ENCODE measurements around the gene RRM2. TPM values are rescaled to one million over a fixed set of nuclear protein-coding genes. Genes with fewer than 3 reads are reported as not detected.
A peak's percentile ranks its signal among the peaks of the same experiment; 100 is the strongest.

RRM2 gene
- total and polyA plus RNA-seq, 9 donors, result 0.24 to 4.6 (median 1.3) TPM; not detected in 2

DNA sequence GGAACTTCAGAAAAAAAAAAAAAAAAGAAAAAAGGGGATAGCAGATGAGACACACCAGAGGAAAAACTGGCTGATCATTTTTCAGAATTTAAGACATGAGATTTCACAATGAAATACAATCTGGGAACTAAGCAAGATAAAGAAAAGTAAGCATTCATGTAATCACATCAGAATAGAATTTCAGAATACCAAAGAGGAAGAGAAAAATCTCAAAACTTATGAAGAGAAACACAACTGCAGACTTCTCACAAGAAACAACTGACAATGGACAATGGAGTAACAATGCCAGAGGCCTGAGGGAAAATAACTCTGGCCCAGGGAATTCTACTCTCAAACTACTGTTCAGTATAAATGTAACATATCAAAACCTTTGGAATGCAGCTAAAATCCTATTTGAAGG lies 13.2 kb upstream of the RRM2 start:
- DNase-seq, result no peak
- H3K9me3 ChIP-seq, result no peaks in the 10 kb centered on the region
- H3K27ac ChIP-seq, result no peak overlapping the region
- intact Hi-C loops (cut with DNase I), result no loop called here
- no peaks in the 10 kb centered on the region for H3K36me3 ChIP-seq
- H3K4me3 ChIP-seq, result no peak overlapping the region
- no peaks in the 10 kb centered on the region for H3K27me3 ChIP-seq
- TF ChIP-seq EP300 (IDR thresholded peaks at IDR 0.05) (no peak), POLR2A (IDR thresholded peaks at IDR 0.05) (no peak)
- TF ChIP-seq, protein P1, sequence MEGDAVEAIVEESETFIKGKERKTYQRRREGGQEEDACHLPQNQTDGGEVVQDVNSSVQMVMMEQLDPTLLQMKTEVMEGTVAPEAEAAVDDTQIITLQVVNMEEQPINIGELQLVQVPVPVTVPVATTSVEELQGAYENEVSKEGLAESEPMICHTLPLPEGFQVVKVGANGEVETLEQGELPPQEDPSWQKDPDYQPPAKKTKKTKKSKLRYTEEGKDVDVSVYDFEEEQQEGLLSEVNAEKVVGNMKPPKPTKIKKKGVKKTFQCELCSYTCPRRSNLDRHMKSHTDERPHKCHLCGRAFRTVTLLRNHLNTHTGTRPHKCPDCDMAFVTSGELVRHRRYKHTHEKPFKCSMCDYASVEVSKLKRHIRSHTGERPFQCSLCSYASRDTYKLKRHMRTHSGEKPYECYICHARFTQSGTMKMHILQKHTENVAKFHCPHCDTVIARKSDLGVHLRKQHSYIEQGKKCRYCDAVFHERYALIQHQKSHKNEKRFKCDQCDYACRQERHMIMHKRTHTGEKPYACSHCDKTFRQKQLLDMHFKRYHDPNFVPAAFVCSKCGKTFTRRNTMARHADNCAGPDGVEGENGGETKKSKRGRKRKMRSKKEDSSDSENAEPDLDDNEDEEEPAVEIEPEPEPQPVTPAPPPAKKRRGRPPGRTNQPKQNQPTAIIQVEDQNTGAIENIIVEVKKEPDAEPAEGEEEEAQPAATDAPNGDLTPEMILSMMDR (IDR thresholded peaks at IDR 0.05), result no peak
- H3K4me1 ChIP-seq (ENCODE audit: insufficient read depth), result no peaks in the 10 kb centered on the region

DNA sequence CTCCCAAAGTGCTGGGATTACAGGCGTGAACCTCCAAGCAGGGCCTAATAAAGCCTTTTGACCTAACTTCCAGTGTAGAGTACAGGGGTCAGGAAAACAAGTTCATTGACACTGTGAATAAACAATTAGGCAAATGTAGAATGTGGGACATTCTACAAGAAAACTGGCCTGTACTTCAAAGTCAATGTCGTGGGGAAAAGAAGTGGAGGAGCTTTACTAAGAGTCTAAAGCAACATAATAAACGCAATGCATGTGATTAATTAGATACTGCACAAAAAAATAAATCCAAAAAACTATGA lies 3.6 kb upstream of the RRM2 start:
- Histone ChIP-seq H3K36me3 (no peaks in the 10 kb centered on the region), H3K9me3 (no peaks in the 10 kb centered on the region), H3K27me3 (no peaks in the 10 kb centered on the region), H3K4me1 (ENCODE audit: insufficient read depth) (peaks cover 3% of the 10 kb centered on the region), H3K27ac (no peak overlapping the region), H3K4me3 (no peak overlapping the region)
- no peak for TF ChIP-seq POLR2A (IDR thresholded peaks at IDR 0.05)
- TF ChIP-seq, protein P1 (IDR thresholded peaks at IDR 0.05), result no peak
- TF ChIP-seq EP300 (IDR thresholded peaks at IDR 0.05), result no peak
- no peak for DNase-seq
- intact Hi-C loops (cut with DNase I), result no loop called here
- WGBS, 3 donors, result 87 to 90% (median 89%) methylated on average over 3 of the region's 3 CpGs

DNA sequence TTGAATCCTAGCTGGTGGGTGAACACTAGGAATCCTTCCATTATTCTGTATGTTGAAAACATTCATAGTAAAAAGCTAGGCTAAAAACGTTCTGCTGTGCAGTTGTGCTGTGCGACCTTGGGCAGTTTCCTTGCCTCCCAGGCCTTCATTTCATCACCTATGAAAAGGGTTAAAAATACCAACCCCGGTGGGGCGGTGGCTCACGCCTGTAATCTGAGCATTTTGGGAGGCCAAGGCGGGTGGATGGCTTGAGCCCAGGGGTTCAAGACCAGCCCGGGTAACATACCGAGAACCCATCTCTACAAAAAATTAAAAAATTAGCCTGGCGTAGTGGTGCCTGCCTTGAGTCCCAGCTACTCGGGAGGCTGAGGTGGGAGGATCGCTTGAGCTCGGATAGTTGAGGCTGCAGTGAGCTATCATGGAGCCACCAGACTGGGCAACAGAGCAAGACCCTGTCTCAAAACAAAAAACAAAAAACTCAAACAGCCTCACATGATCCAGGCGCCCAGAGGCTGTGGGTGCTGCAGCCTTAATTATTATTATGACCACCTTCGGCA lies 2.9 kb upstream of the RRM2 start:
- no peak overlapping the region for H3K27ac ChIP-seq
- peaks cover 3% of the 10 kb centered on the region for H3K4me1 ChIP-seq (ENCODE audit: insufficient read depth)
- intact Hi-C loops (cut with DNase I), result loop anchor here (5.0 to 10.0 kb wide), 6 partner anchors 183 to 318 kb away; partner anchors contain the start of gene HPCAL1 (in 3 of the 4)
- H3K27me3 ChIP-seq, result no peaks in the 10 kb centered on the region
- no peaks in the 10 kb centered on the region for H3K36me3 ChIP-seq
- peak overlapping the region; percentile 42 for H3K4me3 ChIP-seq
- H3K9me3 ChIP-seq, result no peaks in the 10 kb centered on the region
- DNase-seq, result no peak
- 54 to 66% (median 62%) methylated on average over 14 of the region's 14 CpGs for WGBS, 3 donors
- TF ChIP-seq, protein P1 (IDR thresholded peaks at IDR 0.05), result no peak
- TF ChIP-seq POLR2A (IDR thresholded peaks at IDR 0.05) (no peak), EP300 (IDR thresholded peaks at IDR 0.05) (no peak)

DNA sequence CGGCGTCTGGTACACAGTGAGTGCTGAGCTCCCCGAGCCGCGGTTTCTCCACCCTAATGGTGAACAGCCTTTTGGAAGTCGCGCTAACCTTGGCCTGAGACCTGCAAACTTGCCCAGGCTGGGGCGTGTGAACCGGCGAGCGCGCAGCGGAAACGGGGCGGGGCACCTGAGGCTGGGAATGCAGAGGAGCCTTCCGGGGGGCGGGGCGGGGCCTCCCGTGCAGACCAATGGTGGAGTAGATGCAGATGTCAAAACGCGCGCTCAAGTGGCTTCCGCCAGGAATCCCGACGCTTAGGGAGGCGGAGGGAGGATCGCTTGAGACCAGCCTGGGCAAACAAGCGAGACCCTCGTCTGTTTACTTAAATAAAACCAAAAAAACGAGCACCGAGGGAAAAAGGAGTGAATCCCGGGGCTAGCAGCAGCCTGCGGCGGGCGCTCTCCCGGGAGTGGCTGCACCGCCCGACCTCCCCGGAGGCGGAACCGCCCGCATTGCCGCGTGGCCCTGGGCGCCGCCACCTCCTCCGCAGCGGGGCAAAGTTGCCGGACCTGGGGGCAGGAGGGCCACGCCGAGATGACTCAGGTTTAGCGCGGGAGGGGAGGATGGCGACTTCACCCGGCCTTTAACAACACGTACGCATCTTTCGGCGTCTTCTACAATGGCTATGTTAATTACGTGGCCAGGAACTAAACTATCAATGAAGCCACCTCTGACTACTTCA lies 2.2 kb upstream of the RRM2 start:
- intact Hi-C loops (cut with DNase I), result loop anchor here (5.0 to 10.0 kb wide), 6 partner anchors 182 to 317 kb away; partner anchors contain the start of gene HPCAL1 (in 3 of the 4)
- peak; percentile 85 to 92 (median 86) for DNase-seq
- H3K27ac ChIP-seq, result no peak overlapping the region
- 0 to 1% (median 0%) methylated on average over 59 to 60 of the region's 60 CpGs for WGBS, 3 donors
- H3K4me3 ChIP-seq, result peak overlapping the region; percentile 42
- H3K9me3 ChIP-seq, result no peaks in the 10 kb centered on the region
- no peaks in the 10 kb centered on the region for H3K27me3 ChIP-seq
- H3K4me1 ChIP-seq (ENCODE audit: insufficient read depth), result peaks cover 3% of the 10 kb centered on the region
- H3K36me3 ChIP-seq, result no peaks in the 10 kb centered on the region
- TF ChIP-seq POLR2A (IDR thresholded peaks at IDR 0.05), result no peak
- TF ChIP-seq, protein P1 (IDR thresholded peaks at IDR 0.05), result no peak
- TF ChIP-seq EP300 (IDR thresholded peaks at IDR 0.05), result no peak

Measured in ovary (tissue), 9 donors.